GM18868 (cell line): ENCODE measurements around the gene NEBL.

ENCODE experiments used
- ATAC-seq: cut with Tn5 transposase; IDR thresholded peaks from one replicate; pipeline ENCODE4 v1.9.1; 2021; ENCODE audit warnings: mild to moderate bottlenecking, moderate library complexity; ENCODE audit not compliant: unreplicated experiment

NEBL gene

DNA sequence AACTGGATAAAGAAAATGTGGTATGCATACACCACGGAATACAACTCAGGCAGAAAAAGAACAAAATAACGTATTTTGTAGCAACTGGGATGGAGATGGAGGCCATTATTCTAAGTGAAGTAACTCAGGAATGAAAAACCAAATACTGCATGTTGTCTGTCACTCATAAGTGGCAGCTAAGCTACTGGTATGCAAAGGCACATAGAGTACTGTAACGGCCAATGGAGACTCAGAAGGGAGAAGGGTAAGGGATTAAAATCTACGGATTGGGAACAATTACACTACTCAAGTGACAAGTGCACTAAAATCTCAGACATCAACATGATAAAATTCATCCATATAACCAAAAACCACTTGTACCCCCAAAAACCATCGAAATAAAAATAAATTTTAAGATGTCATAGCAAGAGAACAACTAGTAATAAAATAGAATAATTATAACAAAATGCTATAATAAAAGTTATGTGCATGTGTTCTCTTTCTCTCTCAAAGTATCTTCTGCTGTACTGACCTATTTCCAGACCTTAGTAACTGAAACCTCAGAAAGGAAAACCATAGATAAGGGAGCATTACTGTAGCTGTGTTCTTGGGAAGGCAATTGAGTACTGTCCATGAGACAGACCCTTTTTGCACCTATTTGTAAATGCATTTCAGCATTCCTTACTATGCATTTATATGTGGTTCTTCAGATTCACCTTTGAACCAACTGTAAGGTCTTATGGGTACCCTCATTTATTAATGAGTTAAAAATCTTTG is 6.7 kb upstream of the NEBL start:
- no peak for ATAC-seq

DNA sequence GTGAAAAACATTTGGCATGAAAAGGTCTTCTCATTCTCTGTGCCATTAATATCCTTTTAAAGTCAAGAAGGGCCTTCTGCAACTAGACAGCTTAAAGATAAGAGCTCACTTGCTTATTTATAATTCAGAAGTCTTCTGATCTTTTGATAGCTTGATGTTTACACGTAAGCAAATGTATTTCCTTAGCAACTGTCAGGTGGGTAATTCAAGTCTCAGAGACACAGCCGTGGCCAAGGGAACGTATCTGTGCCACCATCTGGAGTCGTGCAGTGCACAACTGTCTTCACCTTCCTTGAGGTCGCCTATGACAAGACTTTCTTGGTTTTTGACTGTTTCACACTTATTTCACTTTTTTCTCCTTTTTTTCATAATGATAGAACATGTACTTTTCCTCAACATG is 4.0 kb upstream of the NEBL start:
- no peak for ATAC-seq

DNA sequence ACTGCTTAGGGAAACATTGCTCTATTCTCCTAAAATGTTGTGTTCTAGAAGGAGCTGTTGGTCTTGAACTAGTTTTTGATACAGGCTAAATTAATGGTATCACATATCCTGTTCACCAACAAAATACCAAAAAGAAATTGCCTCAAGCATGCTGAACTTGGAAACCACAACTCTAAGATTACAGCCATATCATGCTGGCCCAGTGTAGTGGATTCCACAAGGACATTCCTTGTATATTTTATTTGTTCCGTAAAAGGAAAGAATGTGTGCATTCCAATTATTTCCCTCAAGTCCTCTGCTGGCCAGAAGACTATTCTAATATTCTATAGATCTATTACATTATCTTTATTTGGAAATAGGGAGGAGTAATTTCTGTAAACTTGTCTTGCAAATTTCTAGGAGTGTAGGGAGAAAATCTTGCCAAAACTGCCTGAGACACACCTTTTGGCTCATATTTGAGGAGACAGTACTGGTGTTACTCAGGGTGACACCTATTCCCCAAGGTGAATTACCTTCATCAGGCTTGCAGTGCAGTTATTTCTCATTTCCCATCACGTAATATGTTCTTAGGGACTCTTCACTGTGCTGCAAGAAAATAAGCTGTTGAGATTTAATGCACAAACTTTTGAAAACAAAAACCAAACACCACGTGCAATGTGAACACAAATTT is 1.9 kb upstream of the NEBL start:
- no peak for ATAC-seq

DNA sequence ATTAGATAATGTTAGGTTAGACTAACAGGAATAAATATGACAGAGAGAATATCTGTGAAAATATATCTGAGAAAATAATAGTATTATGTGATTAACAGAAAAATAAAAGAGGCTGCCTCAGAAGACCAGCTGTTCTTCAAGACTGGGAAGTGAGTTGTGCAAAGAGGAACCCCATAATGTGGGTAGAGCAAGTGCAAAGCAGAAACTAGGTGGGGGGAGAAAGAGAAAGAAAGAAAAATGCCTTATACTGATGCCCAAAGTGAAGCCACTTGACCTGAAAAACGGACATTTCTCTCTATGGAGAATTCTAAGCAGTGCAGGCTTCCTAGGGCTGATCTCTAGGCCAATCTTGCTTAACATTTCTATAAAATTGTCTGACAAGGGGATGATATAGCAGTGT is 3.8 kb downstream of the NEBL start:
- no peak for ATAC-seq

DNA sequence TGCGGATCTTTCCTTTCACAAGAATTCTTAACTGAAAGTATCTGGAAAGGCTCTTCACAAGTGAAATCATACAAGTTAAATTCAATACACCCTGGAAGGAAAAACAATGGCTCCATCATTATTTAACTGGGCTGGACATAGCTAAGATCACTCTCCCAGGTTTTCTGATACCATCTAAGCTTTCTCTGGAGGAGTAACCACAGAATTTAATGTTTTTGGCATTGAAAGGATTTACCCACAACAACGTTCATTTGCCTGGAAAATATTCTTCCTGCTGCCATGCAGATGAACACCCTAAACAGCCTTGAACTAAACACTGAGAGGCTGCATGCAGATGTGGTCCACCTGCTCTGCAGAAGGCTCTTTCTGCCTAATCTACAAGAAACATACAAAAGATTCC is 4.3 kb downstream of the NEBL start:
- no peak for ATAC-seq

DNA sequence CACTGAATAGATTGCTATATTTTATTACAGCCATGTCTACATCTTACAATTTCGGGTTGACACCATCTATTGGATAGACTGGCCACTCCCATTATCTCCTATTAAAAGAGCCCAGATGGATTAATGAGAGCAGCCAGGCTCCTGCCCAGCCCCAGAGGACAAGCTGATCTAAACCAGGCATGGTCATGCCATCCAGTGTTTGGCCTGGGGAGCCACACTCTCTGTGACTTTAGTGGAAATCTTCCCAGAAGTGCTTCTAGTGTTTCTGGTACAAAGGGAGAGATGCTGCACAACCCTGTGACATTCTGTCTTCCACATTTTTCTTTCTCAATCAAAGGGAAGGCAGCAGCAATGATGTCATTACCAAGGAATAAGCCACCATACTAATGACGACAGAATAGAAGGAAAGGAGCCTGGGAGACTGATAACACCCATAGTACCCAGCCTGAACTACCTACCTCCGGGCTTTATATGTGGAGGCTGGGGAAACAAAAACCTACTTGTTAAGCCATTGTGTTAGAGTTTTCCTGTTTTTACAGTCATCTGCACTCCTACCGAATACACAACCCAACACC is 5.0 kb downstream of the NEBL start:
- ATAC-seq: no peak

DNA sequence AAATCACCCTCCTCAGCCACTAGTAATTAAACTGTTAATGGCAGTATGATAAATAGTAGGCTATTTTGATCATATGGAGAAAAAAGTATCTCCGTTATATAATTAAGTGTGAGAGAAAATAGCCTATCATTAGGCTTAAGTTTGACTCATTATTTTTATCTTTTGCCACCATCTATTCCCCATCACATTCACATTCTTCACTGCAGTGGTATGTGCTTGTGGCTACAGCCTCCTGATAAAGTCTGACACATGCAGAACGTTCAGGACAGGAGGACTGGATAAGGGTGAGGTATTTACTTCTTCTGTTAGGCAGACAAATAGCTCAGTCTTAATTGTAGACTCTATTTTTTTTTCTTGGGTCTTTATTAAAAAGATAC is 5.8 kb downstream of the NEBL start:
- no peak for ATAC-seq

DNA sequence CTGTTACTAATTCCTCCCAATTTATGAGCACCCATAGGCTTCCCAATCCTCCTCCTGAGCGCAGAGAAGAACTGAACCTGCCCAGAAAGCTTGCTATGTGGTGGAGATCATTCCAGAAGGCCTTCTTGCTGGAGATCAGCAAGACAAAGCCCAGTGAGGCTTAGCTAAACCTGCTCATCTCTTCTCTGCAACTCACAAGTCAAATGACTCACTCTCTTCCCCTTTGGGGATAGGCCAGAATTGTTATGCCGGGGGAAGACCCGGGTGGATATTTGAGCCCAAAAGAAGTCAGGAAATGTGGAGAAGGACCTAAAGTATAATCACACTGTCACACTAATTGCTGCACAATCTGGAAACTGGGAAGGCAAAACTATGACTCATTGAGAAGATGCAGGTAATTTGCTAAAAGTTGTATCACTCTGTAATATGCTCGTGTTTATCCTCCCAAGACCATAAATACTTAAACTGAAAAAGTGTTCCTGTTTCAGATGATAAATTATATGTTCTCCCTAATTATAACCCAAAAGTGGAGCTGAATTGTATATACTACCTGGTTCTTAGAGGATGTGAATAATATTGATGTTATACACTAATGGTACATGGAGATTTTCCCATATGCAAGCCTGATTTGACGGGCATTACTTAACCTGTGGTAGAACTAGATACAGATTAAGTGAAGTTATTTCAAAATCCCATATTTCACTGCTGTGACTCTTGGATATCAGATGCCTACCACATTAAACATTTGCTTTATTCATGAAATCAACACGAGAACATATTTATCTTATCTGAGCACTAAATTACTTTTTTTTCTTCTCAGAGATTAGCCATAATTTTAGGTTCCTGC is 6.4 kb downstream of the NEBL start:
- ATAC-seq: no peak

DNA sequence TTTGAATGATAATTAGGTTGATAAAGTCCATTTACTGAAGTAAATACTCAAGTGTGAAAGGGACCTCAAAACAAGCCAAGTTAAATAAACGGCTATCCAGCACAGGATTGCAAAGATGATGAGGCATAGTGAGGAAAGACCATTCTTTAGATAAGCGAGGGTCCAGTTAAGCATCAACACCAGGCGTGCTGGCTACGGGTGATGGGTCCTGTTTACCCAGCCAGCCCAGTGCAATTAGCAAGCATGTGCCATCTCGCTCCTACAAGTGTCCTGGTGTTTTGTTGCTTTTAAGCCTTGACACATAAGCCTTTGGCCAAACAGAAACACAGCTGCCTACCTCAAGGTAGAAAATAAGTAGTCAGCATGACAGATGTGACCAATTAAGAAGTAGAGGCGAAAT is 7.1 kb downstream of the NEBL start:
- no peak for ATAC-seq

DNA sequence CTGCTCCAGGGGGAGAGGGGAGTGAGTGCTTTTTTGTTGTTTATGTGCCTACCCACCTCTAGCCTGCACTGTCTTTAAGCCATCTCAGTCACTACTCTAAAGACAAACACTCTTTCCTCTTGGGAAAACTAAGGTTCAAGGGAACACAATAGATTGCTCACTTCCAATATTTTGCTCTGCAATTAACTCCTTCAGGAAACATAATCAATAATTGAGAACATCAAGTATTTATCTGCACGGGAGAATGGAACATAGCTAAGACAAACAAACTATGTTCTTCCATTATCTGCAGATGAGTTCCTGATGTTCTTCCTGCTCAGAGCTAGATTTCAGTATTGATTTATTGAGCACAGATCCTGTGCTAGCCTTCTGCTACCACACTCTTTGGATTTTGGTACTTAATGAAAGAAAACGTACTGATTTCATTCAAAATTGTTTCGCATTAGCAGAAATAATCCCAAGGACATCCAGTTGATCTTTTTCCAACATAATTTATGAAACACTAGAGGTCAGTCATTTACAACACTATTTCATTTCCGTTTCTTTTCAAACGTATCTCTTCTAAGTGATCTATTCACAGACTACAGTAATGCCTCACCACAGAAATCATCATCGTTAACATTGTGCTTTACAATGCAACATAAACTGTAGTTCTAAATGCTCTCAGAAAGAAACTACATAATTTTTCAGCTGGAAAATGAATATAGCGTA is 8.3 kb downstream of the NEBL start:
- no peak for ATAC-seq

DNA sequence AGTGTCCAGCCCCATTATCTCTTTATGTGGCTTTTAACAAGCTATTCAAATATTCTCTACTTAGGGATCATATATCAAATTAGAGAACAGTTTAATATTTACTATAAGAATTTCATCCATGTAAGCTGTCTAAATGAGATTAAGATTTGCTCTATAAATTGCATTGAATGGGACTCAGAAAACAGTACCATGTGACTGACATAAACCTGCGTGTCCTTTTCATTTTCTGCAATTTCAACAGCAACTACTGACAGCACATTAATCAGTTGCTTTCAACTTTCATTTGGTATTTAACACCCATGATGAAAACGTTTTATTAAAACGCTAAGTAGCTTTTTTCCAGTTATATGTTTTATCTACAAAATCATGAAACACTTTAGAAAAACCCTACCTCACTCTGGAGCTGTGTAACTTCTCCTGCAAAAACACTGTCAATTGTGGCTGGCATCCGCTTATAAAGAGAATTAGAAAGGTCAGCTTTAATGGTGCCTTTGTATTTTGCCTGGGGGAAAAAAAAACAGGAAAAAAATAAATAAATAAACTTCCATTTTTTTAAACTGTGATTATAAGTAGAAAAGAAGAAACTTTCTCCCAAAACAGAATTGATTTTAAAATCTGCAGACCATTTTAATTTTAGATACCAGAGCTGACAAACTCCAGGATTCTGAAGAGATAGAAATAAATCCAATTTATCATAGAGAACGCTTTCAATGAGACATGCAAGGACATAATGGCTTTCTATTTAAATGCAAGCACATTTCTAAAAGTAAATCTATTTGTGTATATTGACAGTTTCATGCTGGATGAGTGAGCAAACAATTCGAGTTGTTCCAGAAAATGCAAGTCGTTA is 9.2 kb downstream of the NEBL start:
- no peak for ATAC-seq

DNA sequence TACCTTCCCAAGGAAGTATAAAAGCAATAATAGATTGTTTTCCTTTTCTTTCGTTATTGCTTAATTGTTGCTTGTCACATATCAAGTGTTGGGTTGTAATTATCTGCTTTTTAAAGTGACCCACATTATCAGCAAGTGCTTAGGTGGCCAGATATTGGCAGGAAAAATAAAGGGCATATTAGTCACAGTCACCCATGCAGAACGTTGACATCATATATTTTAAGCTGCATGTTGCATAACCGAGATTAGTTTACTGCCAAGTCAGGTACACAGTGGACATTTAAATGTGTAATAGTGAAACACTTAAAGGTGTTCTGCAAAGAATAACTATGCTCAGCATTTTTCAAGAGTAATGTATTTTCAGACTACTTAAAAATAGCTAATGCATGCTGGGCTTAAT is 11.4 kb downstream of the NEBL start:
- no peak for ATAC-seq

DNA sequence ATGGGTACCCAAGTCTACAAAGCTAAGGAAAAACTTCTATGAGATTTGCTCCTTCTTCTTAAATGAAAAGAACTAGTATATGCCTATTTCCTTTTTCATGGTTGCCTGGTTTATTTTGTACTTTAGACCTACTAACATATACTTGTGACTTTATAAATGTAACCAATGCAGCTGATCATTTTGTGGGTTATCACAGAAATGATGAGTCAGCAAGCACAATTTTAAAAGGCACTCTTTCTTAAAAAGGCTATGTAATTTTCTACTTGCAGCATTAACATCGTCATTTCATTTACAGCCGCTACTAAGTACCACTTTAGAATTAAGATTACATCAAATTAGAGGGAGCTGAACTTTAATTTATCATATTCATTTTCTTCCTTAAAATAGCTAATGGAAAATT is 13.6 kb downstream of the NEBL start:
- ATAC-seq: no peak

DNA sequence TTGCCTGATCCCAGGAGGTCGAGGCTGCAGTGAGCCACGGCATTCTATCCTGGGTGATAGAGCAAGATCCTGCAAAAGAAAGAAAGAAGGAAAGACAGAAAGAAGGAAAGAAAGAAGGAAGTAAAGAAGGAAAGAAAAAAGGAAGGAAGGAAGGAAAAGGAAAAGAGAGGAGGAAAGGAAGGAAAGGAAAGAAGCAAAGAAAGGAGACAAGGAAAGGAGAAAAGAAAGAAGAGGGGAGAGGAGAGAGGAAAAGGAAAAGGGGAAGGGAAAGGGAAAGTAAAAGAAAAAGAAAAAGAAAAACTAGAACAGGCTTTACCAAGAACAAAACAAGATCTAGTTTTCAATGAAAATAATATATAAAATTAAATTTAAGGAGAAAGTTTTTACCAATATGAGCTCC is 15.0 kb downstream of the NEBL start:
- no peak for ATAC-seq

DNA sequence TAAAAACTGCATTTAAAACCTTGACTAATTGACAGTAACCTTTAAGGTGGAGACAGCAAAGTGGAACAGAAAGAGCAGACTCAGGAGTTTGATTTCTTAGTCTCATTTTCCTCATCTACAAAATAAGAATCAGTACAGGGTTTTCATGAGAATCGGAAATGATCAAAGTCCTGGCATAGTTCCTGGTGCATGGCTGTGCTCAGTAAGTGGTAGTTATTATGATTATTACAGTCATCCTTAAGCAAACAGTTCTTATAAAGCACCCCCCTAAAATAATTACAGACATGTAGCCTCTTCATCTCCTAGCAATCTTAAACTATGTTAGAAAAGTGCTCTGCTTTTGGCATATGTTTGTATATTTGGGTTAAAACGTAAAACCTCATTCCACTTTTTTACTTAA is 18.0 kb downstream of the NEBL start:
- ATAC-seq: no peak

DNA sequence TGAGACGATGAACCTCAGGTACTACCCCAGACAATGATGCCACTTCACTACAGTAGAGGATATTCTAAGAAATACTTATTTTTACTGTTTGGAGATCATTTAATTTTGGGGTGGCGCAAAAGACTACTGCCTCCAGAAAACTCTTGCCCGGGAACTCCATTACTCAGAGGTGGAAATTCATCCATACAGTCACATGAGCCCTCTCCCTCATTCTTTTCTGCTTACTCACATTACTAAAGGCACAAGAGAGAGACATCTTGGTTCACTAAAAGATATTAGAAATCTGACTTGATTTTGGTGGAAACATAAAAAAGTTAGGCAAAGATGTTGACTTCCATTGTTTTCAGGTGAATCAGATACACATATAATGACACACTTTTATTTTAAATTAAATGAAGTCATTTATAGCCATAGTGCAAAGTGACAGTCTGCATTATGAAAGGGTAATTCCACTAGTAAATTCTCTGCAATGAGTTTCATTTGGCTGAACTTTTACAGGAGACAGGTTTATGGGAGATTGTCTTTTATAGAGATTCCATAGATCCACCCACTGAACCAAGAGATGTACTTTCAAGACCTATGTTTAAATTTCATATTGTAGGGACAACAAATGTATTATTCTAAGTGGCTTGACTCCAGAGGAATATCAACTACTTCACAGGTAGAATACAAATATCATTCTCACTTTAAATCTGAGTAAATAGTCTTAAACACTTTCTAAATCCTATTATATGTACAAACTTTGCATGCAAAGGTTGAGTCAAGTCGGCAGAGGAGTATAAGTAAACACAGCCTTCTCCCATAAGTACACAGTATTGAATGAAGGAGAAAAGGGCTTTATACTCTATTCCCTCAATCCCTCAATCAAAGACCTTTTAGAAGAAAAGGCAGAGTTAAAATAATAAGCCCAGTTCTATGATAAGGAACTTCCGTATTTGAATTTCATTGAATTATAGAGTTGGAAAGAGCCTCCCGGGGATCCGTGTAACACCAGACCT is 18.8 kb downstream of the NEBL start:
- no peak for ATAC-seq

DNA sequence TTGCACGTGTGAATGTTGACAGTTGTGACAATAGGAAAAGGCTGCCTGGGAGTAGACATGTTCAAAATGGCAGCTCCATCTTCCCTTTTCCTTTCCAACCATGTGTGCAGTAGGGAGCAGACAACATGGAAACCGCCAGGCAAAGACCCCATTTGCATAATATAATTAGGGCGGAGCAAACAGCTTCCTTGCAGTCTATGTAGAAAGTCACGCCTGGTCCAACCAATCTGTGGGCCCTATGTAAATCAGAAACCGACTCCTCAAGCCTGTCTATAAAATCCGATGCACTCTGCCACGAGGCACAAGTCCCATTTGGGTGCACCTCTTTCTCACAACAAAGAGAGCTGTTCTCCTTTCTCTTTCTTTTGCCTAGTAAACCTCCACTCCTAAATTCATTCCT is 19.6 kb downstream of the NEBL start:
- no peak for ATAC-seq

DNA sequence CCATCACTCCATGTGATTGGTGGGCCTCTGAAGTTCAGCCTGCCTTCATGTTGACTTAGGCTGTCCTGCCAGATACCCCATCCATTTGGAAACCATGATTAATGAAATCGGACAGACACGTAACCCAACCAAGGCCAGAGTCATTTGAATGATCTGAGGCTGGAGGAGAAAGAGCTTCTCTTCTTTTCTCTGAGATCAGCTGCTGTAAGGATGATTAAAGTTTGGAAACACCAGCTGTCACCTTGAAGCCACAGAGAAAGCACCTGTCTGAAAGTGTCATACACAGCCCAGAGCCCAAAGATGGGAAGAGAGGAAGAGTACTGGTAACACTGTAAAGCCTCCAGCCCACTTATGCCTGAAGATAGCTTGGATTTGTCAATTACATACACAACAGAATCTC is 22.9 kb downstream of the NEBL start:
- ATAC-seq: no peak

DNA sequence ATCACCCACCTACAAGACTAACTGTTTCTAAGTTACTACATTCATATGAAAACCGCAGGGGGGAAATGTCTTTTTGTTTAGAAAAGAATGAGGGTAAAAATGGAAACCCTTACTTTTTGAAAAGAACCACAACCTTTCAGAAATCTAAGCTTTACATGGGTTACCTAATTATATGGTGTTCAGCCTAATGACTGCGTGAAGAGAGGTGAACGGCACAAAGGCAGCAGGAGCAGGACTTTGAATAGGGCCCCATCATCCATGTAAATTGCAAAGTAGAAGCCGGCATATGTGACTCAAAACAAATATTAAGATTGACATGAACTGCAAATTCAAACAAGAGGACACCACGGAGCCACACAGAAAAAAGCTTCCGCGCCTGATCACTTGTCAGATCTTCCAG is 25.1 kb downstream of the NEBL start:
- ATAC-seq: no peak
